T-helper 1 cell (primary cell): ENCODE data around the gene APOBEC3A.
"Not testable (repeated sequence)": the region's sequence is repeated elsewhere in the genome, so short reads cannot be mapped to it uniquely, and the experiment has no call there.

ENCODE experiments used
- DNase-seq, 5 donors: peaks; one replicate each; pipeline ENCODE4 v3.0.0-alpha.2; 2012 to 2020

APOBEC3A gene

DNA sequence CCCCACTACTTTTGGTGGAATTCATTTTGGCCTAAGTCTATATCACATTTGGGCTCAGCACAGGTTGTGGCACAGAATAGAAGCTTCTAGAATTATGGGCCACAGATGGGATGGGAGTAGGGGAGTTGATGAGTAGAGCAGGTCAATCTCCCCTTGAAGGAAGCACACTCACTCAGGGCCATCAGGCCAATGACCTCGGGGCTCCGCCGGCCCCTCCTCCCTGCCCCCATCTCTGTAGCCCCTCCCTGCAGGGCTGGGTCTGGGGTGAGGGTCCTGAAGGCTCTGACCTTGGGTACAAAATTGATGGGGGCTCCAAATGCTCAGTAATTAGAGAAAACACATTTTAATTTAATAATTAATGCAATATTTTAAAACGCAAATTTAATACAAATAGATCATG, 3.3 kb downstream of the APOBEC3A start:
- DNase-seq = not testable (repeated sequence)

DNA sequence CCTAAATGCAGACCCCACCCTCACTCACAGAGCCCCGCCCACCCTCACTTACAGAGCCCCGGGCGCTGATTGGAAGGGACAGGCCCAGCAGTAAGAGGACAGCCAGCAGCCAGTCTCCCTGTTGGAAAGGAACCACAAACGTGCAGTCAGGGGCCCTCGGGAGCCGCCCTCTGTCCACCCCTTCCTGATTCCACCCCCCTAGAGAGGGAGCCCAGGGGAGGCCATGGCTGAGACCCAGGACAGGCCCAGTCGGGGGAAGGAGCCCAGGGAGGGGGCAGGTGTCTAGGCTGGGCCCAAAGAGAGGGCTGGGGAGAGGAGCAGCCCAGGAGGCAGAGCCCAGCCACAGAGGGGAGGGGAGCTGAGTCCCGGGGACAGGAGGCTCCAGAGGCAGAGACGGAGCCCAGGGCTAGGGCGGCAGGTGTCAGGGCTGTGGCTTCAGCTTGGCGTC, 5.9 kb downstream of the APOBEC3A start:
- DNase-seq = not testable (repeated sequence)

DNA sequence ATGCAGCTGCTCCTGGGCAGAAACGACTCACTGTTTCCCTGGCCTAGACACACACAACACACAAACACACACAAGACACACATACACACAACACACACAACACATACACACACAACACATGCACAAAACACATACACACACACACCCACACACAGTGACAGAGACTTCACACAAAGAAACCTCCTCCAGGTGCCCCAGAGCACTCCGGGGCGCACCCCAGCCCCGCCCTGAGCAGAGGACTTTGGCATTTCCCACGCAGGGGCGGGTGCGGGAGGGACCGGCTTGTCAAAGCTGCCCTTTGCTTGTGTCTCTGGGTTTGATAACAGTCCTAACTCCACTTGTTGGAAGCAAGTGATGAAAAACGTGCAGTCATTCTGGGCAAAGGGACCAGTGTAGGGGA, 6.5 kb downstream of the APOBEC3A start:
- DNase-seq = no peak

DNA sequence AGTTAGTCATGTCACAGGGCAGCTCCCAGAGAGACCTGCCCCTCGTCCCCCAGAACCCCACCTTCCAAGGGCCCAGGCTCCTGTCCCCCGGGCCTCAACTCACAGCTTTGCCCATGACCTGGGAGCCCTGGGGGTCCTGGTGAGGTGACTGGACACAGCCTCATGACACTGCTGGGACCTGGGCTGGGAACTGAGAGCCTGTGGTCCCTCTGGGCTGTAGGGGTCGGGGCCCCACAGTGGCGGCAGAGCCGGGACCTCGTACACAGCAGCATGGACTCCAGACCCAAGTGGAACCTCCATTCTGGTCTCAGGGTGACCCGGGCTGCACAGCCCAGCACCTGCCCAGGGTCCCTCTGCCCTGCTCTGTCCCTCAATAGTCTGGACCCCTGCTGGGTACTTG, 6.9 kb downstream of the APOBEC3A start:
- DNase-seq = no peak

DNA sequence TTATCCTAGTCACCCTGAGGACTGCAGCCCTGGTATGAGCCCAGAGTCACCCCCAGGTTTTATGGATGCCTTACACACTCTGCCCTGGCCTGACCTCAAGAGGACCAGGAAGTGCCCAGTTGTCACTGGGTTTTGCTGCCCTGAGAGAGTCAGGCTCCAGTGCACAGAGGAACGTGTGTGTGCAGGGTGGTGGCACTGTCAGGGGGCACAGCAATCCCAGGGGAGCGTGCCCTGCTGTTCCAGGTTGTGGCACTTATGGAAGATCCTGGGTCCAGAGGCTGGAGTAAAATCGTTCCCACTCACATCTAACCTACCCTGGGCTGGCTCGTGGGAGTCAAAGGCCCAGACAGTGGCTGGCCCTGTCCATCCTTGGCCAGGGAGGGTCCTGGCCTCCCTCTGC, 7.6 kb downstream of the APOBEC3A start:
- DNase-seq = no peak

DNA sequence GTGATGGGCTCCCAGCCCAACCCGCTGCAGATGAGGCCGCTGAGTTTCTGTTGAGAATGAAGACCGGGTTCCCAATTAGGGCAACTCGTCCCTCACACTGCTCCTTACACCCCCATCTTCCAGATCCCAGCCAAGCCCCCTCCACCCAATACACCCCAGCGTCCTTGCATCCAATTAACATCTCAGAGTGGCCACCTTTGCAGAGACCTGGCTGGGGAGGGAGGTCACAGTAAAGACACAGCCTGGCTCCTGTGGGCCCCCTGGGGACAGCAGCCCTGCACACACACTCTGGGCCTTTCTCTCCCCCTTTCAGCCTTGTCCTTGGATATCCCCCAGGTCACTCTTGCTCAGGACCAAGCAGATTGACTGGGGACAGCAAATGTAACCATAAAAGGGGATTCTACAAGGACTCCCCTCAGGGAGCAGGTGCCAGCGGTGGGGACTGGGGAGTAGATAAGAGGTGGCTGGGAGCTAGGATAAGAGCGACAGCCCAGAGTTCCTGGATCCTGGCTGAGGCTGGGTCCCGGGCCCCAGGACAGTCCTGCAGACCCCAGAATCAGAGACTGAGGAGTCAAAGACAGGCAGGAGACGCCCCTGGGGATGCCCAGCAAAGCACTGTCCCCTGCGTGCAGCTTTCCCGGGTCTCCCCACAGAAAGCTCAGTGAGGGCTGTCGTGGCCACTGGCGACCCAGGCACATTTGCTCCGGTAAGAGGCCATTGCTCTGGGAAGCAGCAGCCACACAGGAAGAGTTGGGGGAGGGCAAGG, 8.4 kb downstream of the APOBEC3A start:
- DNase-seq = no peak

DNA sequence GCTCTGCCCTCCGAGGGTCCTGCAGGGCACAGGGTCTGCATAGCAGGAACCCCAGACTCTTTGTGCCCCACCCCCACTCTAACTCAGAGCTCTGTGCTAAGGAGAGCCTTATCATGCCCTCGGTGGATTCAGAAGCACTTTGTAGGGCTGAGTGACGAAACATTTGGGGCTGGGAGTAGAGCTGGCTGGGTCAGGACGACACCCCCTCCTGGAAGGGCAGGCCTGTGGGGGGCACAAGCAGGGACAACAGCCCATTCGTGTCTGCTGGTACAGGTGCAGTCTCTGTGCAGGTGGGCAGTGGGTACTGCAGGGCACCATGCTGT, 8.9 kb downstream of the APOBEC3A start:
- no peak for DNase-seq

DNA sequence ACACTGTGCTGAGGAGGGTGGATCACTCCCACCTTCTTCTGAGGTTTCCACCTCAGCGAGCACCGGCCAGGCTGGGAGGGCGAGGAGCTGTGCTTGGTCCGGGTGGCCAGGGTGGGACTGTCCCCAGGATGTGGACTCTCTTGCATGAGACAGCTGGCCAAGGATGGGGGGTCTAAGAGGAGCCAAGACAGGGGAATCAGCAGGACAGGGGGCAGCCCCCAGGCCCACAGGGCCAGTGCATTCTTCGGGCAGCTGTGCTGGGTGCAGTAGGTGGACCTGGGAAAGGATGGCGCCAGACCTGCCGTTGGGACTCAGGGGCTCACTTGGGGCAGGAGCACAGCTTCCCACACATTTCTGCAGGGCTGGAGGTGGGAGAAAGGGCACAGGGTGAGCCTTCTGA, 9.5 kb downstream of the APOBEC3A start:
- no peak for DNase-seq

DNA sequence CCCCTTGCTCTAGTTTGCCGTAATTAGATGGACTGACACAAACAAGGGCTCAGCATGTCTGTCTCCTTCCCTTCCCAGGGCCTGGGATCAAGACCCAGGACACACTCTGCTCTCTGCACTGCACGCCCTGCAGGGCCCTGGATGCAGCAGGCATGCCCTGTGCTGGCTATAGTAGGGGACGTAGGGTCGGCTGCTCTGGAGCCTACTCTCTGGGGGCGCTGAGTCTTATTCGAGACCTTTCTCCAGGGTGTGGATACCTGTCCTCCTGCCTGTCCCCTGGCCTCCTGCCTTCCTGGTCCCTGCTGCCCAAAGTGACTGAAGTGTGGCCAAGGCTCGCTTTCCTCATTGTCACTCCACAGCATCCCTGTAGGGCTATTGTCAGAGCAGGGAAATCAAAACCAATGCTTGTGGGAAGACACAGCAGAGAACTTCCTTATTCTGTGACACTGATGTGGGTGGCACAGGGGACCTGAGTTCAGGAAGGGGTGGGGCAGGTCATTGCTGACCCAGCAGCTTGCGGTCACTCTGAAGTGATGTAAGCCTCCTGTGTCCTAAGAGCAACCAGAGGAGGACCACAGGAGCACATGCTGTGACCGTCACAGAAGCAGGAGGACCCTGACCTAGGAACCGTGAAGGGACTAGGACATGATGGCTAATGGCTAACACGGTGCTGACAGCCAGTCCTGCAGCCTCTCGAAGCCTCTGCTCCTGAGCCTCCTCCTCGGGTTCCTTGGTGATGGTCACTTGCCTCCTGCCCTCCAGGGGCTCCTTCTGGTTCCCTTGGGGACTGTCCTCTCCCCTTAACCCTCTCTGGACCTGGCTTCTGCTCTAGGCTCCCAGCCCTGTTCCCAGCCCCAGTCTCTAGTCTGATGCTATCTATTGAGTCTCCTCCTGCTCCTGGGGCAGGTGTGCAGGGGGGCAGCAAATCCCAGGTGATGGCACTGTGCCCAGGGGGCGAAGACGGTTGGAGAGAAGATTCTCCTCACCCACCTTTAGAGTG, 10.3 kb downstream of the APOBEC3A start:
- no peak for DNase-seq

DNA sequence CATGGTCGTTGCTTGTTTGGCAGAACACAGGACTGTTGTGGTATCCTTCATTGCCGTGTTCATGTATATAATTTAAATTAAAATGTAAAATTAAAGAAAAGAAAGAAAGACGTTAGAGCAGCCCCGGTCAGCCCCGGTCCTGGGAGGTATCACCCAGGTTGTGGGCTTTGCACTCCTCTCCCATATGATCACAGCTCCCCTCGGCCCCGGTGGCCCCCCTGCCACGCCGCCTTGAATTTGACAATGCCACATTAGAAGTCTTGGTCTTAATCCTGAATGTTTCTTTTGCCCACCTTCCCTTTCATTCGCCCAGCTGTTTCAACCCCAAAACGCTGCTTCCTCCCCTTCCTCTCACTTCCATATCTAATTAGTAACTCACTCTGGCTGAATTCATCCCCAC, 11.4 kb downstream of the APOBEC3A start:
- DNase-seq = no peak

DNA sequence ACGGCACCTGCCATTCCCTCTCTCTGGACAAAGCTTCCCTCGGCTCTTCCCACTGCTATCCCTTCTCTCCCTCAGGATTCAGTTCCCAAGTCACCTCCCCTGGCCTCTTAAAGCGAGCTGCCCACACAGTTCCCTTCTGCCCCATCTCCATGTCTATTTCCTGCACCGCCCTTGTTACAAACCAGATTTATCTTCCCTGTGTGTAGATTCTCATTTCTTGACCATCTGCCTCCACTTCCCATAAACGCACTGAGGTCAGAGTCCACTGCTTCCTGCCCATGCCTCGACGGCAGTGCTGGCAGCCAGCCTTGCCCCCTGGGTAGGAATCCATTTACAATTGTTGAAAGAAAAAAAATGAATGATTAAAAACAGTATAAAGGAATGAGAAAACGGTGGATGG, 13.1 kb downstream of the APOBEC3A start:
- DNase-seq = no peak

DNA sequence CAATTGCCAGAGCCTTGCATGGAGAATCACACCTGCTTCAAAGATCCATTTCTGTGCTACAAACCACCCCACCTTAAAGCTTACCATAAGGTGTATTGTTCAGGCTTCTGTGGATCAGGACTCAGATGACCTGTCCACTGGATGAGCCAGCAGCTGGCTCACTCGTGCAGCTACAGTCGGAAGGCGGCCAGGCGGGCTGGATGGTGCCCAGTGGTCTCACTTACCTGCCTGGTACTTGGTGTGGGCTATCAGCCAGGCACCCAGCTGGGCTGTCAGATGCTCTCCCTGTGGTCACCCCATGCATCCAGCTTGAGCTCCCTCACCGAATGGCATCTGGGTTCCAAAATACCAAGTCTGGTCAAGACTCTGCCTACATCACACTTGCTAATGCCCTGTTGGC, 13.8 kb downstream of the APOBEC3A start:
- no peak for DNase-seq

DNA sequence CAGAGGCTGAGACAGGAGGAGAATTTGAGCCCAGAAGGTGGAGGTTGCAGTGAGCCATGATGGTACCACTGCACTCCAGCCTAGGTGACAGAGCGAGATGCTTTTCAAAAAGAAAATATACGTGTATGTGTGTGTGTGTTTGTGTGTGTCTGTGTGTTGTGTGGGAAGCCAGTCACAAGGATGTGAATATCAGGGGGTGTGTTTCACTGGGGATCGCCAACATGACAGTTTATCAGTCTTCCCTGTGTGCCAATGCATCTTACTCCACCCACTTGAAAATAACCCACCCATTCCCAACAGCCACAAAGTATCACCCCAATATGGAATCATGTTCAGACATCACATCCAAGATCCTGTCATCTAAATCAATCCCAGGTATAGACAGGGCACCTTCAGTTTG, 14.4 kb downstream of the APOBEC3A start:
- no peak for DNase-seq

DNA sequence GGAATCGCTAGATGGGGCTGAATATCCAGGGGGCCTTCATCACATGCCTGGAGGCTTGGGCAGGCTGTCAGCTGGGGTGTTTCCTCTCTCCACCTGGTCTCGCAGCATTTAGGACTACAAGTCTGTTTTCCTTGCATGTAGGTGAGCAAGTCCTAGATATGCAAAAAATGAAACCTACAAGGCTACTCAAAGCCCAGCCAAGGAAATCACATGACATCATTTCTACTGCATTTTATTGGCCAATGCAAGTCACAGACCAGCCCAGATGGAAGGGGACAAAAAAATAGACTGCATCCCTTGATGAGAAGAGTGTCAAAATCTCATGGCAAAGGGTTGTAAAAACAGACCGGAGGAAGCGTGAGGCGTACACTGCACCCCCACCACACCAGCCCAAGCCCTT, 15.1 kb downstream of the APOBEC3A start:
- no peak for DNase-seq

DNA sequence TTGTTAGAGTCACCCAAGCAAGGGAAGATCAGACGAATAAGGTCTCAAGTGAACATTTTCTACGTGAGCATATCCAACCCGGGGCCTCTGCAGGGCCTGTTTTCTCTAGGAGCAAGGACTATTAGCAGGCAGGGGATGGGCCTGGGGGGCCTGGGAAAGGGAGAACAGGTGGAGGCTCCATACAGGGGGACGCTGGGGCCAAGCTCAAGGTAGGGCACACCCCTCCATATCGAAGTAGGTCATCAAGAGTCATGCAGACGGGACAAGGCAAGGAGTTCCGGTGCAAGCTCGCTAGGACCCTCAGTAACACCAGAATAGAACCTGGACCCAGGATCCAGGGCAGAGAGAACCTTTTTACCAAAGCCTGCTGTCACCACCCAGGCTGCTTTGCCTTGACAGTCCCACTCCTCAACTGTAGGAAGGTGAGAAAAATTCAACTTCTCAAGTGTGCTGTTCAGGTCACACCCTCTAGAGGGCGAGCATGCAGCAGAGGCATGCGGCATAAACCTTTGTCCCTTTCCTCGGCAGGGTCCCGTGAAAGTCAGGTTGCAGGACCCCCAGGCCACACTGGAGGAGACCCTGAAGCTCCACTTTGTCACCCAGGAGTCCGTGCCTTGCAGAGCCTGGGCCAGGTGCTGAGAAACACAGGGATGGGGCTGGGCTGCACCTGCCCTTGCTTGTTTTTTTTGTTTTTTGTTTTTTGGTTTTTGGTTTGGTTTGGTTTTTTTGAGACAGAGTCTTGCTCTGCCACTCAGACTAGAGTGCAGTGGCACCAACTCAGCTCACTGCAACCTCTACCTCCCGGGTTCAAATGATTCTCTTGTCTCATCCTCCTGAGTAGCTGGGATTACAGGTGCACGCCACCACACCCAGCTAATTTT, 16.1 kb downstream of the APOBEC3A start:
- peak in 3 of 5 donors; percentile 32 to 45 (median 34) for DNase-seq

DNA sequence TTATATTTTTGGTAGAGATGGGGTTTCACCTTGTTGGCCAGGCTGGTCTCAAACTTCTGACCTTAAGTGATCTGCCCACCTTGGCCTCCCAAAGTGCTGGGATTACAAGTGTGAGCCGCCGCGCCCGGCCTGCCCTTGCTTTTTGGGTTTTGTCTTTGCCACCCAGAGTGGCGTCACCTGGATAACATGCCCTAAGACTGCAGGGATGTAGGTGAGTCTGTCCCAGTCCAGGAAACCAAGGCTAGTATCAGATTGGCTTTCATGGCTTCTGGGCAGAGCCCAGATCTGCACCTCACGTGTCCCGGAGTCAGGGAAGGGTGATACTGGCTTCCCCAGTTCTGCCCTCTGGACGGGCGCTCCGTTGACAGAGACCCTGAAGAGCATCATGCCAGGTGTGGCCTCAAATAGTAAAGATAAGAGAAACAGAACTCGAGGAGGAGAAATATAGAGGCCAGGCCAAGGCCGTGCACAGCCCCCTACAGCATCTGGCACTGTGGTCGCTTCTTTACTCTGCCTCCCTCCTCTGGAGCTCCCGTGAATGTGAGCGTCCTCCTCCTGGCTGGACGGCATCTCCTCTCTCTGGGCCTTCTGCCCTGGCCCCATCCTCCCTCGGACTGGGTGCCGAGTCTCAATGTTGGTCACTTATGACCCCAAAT, 16.9 kb downstream of the APOBEC3A start:
- no peak for DNase-seq

DNA sequence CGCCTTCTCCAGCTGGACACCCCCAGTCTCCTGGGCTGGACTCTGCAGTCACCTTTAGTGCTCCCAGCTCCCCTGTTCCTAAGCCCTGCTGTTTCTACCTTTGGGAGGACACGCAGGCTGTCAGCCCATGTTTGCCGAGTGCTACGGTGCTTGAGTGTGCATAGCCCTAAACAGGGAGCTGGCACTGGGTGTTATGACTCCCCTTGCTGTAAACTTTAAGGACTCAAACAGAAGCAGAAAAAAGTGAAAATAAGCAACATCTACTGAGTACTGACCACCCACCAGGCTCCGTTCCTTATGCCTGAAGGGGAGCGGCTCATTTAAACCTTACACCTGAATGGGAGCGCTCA, 17.4 kb downstream of the APOBEC3A start:
- DNase-seq = no peak

DNA sequence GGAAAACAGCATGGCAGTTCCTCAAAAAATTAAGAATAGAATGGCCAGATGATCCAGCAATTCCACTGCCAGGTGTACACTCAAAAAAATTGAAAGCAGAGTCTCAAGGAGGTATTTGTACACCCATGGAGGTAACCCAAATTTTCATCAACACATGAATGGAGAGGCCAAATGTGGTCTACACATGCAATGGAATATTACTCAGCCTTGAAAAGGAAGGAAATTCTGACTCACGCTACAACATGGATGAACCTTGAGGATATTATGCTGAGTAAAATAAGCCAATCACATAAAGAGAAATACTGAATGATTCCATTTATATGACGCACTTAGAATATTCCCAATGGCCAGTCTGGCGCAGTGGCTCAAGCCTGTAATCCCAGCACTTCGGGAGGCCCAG, 19.9 kb downstream of the APOBEC3A start:
- not testable (repeated sequence) for DNase-seq

DNA sequence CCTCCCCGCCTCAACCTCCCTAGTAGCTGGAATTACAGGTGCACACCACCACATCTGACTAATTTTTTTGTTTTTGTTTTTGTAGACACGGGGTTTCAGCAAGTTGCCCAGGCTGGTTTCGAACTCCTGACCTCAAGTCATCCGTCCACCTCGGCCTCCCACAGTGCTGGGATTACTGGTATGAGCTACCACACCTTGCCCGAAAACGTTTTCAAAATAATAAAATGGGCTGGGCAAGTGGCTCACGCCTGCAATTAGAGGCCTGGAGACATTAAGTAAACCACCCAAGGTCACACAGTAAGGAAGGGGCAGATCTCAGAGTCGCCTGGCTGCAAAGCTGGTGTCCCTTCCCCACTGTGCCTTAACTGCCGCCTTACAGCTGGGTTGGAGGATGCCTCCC, 23.2 kb downstream of the APOBEC3A start:
- DNase-seq = not testable (repeated sequence)

DNA sequence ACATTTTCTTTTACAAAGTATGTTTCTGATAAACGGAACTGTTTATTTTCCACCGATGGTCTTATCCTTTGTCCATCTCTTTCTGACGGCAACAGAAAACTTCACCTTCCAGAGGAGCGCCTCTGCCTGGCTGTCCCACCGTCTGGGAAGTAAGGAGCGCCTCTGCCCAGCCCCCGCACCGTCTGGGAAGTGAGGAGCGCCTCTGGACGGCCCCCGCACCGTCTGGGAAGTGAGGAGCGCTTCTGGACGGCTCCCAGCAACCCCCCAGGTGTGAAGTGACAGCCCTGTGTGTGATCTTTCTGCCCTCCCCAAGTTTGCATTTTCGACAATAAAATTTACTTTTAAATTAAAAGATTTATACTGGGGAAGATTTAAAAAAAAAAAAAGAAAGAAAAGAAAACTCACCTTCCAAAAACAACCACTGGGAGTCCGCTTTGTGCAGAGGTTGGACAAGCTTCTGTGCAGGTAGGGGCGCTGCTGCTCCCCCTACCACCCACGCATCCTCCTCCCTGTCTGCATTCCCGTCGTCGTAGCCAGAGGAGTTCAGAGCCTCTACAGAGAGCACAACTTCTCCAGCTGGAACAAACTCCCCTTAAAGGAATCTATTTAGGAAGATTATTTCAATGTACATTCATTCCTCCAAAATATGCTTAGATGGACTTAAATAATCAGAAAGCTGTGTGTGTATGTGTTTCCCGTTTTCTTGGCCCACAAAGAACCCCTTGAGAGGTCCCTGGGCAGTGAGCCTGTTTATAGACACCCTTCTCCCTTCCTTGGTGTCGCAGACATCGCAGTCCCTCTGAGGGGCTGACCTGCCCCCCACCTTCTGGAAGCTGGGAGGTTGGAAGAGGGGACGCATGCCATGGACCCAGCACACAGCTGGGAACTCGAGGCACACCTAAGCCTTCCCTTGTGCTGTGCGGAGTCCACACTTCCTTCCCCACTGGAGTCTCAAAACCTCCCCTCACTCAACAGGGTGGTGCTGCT, 23.9 kb downstream of the APOBEC3A start:
- DNase-seq = no peak
